Endodermal cell (in vitro differentiated cells): Measurements from ENCODE around the gene EGLN3. TPM values are rescaled to one million over a fixed set of nuclear protein-coding genes. Genes with fewer than 3 reads are reported as not detected.

Experiments
- DNase-seq: peaks from one replicate; pipeline ENCODE4 v3.0.0-alpha.2; 2017
- H3K27ac ChIP-seq: 2 replicates; pipeline ENCODE4 v1.5.1; 2013; ENCODE audit warnings: mild to moderate bottlenecking, low read depth, low read length, moderate library complexity
- H3K27me3 ChIP-seq: 2 replicates; pipeline ENCODE4 v1.6.1; 2013; ENCODE audit warnings: mild to moderate bottlenecking, low read length, moderate library complexity; ENCODE audit not compliant: insufficient read depth, control insufficient read depth, poor library complexity, severe bottlenecking
- H3K36me3 ChIP-seq: 2 replicates; pipeline ENCODE4 v1.7.0; 2013; ENCODE audit warnings: mild to moderate bottlenecking, low read length, moderate library complexity; ENCODE audit not compliant: control insufficient read depth, insufficient read depth
- H3K4me1 ChIP-seq: one replicate; pipeline ENCODE4 v1.7.0; 2013; ENCODE audit warnings: low read length; ENCODE audit not compliant: control insufficient read depth, insufficient read depth
- H3K4me3 ChIP-seq: 2 replicates; pipeline ENCODE4 v1.5.1; 2013; ENCODE audit warnings: mild to moderate bottlenecking, low read length, moderate library complexity
- H3K9ac ChIP-seq: 2 replicates; pipeline ENCODE4 v1.6.1; 2013; ENCODE audit warnings: mild to moderate bottlenecking, low read length, moderate library complexity; ENCODE audit not compliant: poor library complexity, severe bottlenecking; ENCODE audit errors: extremely low read depth
- H3K9me3 ChIP-seq: 2 replicates; pipeline ENCODE4 v1.6.1; 2013; ENCODE audit warnings: mild to moderate bottlenecking, low read length, moderate library complexity; ENCODE audit not compliant: control insufficient read depth
- H3K27ac Mint-ChIP-seq: 2 replicates; pipeline ENCODE4 v1.8.0; 2020; ENCODE audit warnings: mixed read lengths
- H3K27me3 Mint-ChIP-seq: 2 replicates; pipeline ENCODE4 v1.8.0; 2021; ENCODE audit warnings: mild to moderate bottlenecking, mixed read lengths; ENCODE audit not compliant: insufficient read depth
- H3K36me3 Mint-ChIP-seq: 2 replicates; pipeline ENCODE4 v1.8.0; 2020; ENCODE audit warnings: low read depth, mixed read lengths
- H3K4me1 Mint-ChIP-seq: 2 replicates; pipeline ENCODE4 v1.8.0; 2020; ENCODE audit warnings: mixed read lengths
- H3K4me3 Mint-ChIP-seq: 2 replicates; pipeline ENCODE4 v1.8.0; 2020; ENCODE audit warnings: mild to moderate bottlenecking, moderate library complexity, mixed read lengths
- H3K9me3 Mint-ChIP-seq: 2 replicates; pipeline ENCODE4 v1.8.0; 2020; ENCODE audit warnings: mild to moderate bottlenecking, mixed read lengths
- CTCF ChIP-seq: fragments of 200-600 bp; sonication (generic); conservative IDR thresholded peaks from 2 replicates; pipeline ENCODE4 v1.5.0; 2021; ENCODE audit warnings: antibody characterized with exemption, mild to moderate bottlenecking
- WGBS, 2 experiments: methylation state at CpG; one replicate each; pipeline versions ENCODE4 v1.1.5 to v1.1.7; 2013; ENCODE audit warnings: missing lambda C conversion rate in 2 of 2, mixed read lengths in 1 of 2; ENCODE audit not compliant: insufficient coverage in 1 of 2, insufficient read length in 1 of 2; 5-methylcytosine and 5-hydroxymethylcytosine counted together
- total RNA-seq, 2 donors: library from RNA; stranded (reverse); fragmentation: NEBNext Ultra II Directional in 1 of 2; extraction: Animal tissue kit (Norgen Biotek cat#: 25700) in 1 of 2; gene quantifications; 2 replicates in 1 of 2; 3 replicates in 1 of 2; pipeline ENCODE4 v1.2.1, GENCODE V29; 2021

EGLN3 gene
- total RNA-seq, 2 donors from 2014 or later = 13.4 to 18.1 TPM

DNA sequence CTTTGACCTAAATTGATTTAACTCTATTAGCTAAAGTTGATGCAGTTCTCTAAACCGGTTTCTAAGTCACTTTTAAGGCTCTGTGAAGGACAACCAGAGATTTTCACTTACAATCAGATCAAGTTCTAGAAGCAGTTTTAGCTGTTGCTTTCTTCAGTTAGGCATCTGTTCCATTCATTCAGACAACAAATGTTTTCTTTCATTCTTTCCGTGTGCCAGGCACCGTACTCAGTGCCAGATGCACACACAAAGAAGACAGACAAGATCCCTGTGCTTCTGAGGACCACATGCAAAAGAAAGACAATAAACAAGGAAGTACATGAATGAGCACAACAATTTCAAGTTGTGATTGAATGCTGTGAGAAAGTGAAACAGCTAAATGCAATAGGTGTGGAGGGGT, 11.1 kb upstream of the EGLN3 start:
- Histone ChIP-seq H3K9me3 (peaks cover 8% of the 10 kb centered on the region), H3K4me3 (no peak overlapping the region), H3K27me3 (no peaks in the 10 kb centered on the region), H3K4me1 (peaks cover 12% of the 10 kb centered on the region), H3K27ac (no peak overlapping the region), H3K9ac (no peak overlapping the region), H3K36me3 (no peaks in the 10 kb centered on the region)
- no peak for DNase-seq
- H3K4me1 Mint-ChIP-seq = peaks cover 40% of the 10 kb centered on the region
- no peak overlapping the region for H3K4me3 Mint-ChIP-seq
- H3K36me3 Mint-ChIP-seq = peaks cover 2% of the 10 kb centered on the region
- 57 to 64% methylated on average over 3 of the region's 3 CpGs for WGBS, 2 experiments
- peaks cover 8% of the 10 kb centered on the region for H3K9me3 Mint-ChIP-seq
- TF ChIP-seq CTCF = no peak
- no peak overlapping the region for H3K27ac Mint-ChIP-seq
- H3K27me3 Mint-ChIP-seq = no peaks in the 10 kb centered on the region

GRCh38 chr14:33959692-33960151, 8.8 kb upstream of the EGLN3 start:
- no peak overlapping the region for H3K4me3 Mint-ChIP-seq
- Histone ChIP-seq H3K27me3 (no peaks in the 10 kb centered on the region), H3K4me1 (peaks cover 7% of the 10 kb centered on the region), H3K9ac (no peak overlapping the region), H3K27ac (no peak overlapping the region), H3K36me3 (no peaks in the 10 kb centered on the region), H3K4me3 (no peak overlapping the region), H3K9me3 (peaks cover 8% of the 10 kb centered on the region)
- peaks cover 2% of the 10 kb centered on the region for H3K36me3 Mint-ChIP-seq
- TF ChIP-seq CTCF = no peak
- peak overlapping the region; percentile 15 for H3K27ac Mint-ChIP-seq
- peak; percentile 78 for DNase-seq
- WGBS, 2 experiments = 74 to 92% methylated on average over 3 to 4 of the region's 4 CpGs
- peaks cover 8% of the 10 kb centered on the region for H3K9me3 Mint-ChIP-seq
- H3K4me1 Mint-ChIP-seq = peaks cover 18% of the 10 kb centered on the region
- no peaks in the 10 kb centered on the region for H3K27me3 Mint-ChIP-seq

DNA sequence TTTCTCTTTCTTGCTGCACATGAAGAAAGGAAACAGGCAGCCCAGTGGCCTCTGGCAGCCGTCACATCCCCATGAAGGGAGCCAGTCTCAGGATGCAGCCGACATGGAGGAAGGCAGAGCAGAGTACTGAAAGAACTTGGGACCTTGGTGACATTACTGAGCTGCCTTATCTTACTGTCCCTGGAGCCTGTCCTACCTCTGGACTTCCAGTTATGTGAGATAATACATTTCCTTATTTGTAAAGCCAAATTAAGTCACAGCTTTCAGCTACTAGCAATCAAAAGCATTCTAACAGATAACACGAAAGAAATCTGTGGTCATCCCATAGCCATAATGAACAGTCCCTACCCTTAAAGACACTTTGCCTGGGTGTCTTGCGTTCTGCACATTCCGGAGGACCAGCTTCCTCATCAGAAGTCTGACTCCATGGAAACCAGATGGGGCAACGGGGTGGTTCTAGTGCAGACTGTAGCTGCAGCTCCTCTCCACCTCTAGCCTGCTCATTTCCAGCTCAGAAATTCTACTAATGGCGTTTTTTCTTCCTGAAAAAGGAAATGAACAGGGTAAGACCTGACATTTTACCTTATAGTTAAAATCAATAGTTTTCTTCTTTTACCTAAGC, 7.8 kb upstream of the EGLN3 start:
- H3K27ac Mint-ChIP-seq = no peak overlapping the region
- Histone ChIP-seq H3K27me3 (no peaks in the 10 kb centered on the region), H3K9me3 (peaks cover 8% of the 10 kb centered on the region), H3K4me3 (no peak overlapping the region), H3K27ac (no peak overlapping the region), H3K9ac (no peak overlapping the region), H3K4me1 (no peaks in the 10 kb centered on the region), H3K36me3 (no peaks in the 10 kb centered on the region)
- peaks cover 8% of the 10 kb centered on the region for H3K9me3 Mint-ChIP-seq
- no peak overlapping the region for H3K4me3 Mint-ChIP-seq
- H3K27me3 Mint-ChIP-seq = no peaks in the 10 kb centered on the region
- DNase-seq = no peak
- peaks cover 2% of the 10 kb centered on the region for H3K36me3 Mint-ChIP-seq
- H3K4me1 Mint-ChIP-seq = peaks cover 9% of the 10 kb centered on the region
- 88 to 93% methylated on average over 3 to 7 of the region's 7 CpGs for WGBS, 2 experiments
- TF ChIP-seq CTCF = no peak
